ENCODE measurements around the gene WDR1.

WDR1 gene

GRCh38 chr4:10096201-10096977 is 20.2 kb downstream of the WDR1 start:
- peak overlapping the region; percentile 78 for H3K4me2 ChIP-seq
- no peak overlapping the region for H3K4me3 ChIP-seq (IDR thresholded peaks at IDR 0.05; ENCODE audit: insufficient read depth, low read depth, low read length)
- TF ChIP-seq CTCF (conservative IDR thresholded peaks at IDR 0.05; ENCODE audit: low read depth, low read length): no peak
- peaks cover 80% of the 10 kb centered on the region for H3K4me1 ChIP-seq (ENCODE audit: low read depth, poor library complexity, severe bottlenecking)
- peak overlapping the region; percentile 78 for H3K9ac ChIP-seq
- H3K27me3 ChIP-seq (ENCODE audit: insufficient read depth, low read depth): no peaks in the 10 kb centered on the region
- H2AFZ ChIP-seq (ENCODE audit: low read depth): no peak overlapping the region
- H3K79me2 ChIP-seq (ENCODE audit: insufficient read depth, low read depth): peaks cover 48% of the 10 kb centered on the region
- H4K20me1 ChIP-seq (ENCODE audit: insufficient read depth): no peaks in the 10 kb centered on the region
- H3K36me3 ChIP-seq (ENCODE audit: insufficient read depth): no peaks in the 10 kb centered on the region
- peak overlapping the region; percentile 100 for H3K27ac ChIP-seq

- H3K4me1 ChIP-seq (ENCODE audit: low read depth, poor library complexity, severe bottlenecking): peaks cover 71% of the 10 kb centered on the region
- no peak for TF ChIP-seq CTCF (conservative IDR thresholded peaks at IDR 0.05; ENCODE audit: low read depth, low read length)
- peaks cover 45% of the 10 kb centered on the region for H3K79me2 ChIP-seq (ENCODE audit: insufficient read depth, low read depth)
- no peak overlapping the region for H3K4me3 ChIP-seq (IDR thresholded peaks at IDR 0.05; ENCODE audit: insufficient read depth, low read depth, low read length)
- no peaks in the 10 kb centered on the region for H3K36me3 ChIP-seq (ENCODE audit: insufficient read depth)
- peak overlapping the region; percentile 100 for H3K27ac ChIP-seq
- H2AFZ ChIP-seq (ENCODE audit: low read depth): no peak overlapping the region
- no peaks in the 10 kb centered on the region for H3K27me3 ChIP-seq (ENCODE audit: insufficient read depth, low read depth)
- peak overlapping the region; percentile 78 for H3K9ac ChIP-seq
- H3K4me2 ChIP-seq: peak overlapping the region; percentile 78
- H4K20me1 ChIP-seq (ENCODE audit: insufficient read depth): no peaks in the 10 kb centered on the region
Measured at GRCh38 chr4:10095296-10095991, 21.2 kb downstream of the WDR1 start.

GRCh38 chr4:10094841-10095240 is 21.8 kb downstream of the WDR1 start:
- Histone ChIP-seq H3K9ac (peak overlapping the region; percentile 78; the same call in 1 of the 2 replicates), H3K4me1 (ENCODE audit: low read depth, poor library complexity, severe bottlenecking) (peaks cover 65% of the 10 kb centered on the region), H3K4me3 (IDR thresholded peaks at IDR 0.05; ENCODE audit: insufficient read depth, low read depth, low read length) (no peak overlapping the region), H3K36me3 (ENCODE audit: insufficient read depth) (no peaks in the 10 kb centered on the region), H3K27ac (peak overlapping the region; percentile 100), H3K4me2 (peak overlapping the region; percentile 78), H3K79me2 (ENCODE audit: insufficient read depth, low read depth) (peaks cover 39% of the 10 kb centered on the region), H3K27me3 (ENCODE audit: insufficient read depth, low read depth) (no peaks in the 10 kb centered on the region), H4K20me1 (ENCODE audit: insufficient read depth) (no peaks in the 10 kb centered on the region), H2AFZ (ENCODE audit: low read depth) (no peak overlapping the region)
- TF ChIP-seq CTCF (conservative IDR thresholded peaks at IDR 0.05; ENCODE audit: low read depth, low read length): no peak

- Histone ChIP-seq H3K4me3 (IDR thresholded peaks at IDR 0.05; ENCODE audit: insufficient read depth, low read depth, low read length) (no peak overlapping the region), H3K4me1 (ENCODE audit: low read depth, poor library complexity, severe bottlenecking) (peaks cover 56% of the 10 kb centered on the region), H3K9ac (no peak overlapping the region), H3K27me3 (ENCODE audit: insufficient read depth, low read depth) (no peaks in the 10 kb centered on the region), H3K79me2 (ENCODE audit: insufficient read depth, low read depth) (peaks cover 37% of the 10 kb centered on the region), H3K4me2 (peak overlapping the region; percentile 78; the same call in 1 of the 2 replicates), H3K36me3 (ENCODE audit: insufficient read depth) (no peaks in the 10 kb centered on the region), H2AFZ (ENCODE audit: low read depth) (no peak overlapping the region), H3K27ac (peak overlapping the region; percentile 100), H4K20me1 (ENCODE audit: insufficient read depth) (no peaks in the 10 kb centered on the region)
- TF ChIP-seq CTCF (conservative IDR thresholded peaks at IDR 0.05; ENCODE audit: low read depth, low read length): no peak
Measured at GRCh38 chr4:10093801-10094552, 22.6 kb downstream of the WDR1 start.
